Neural cell (in vitro differentiated cells): Measurements from ENCODE around the gene THEM4.

Experiments
- EP300 ChIP-seq: fragments of 450-650 bp; conservative IDR thresholded peaks from 2 replicates; pipeline ENCODE4 v1.6.1; 2014; ENCODE audit warnings: antibody characterized with exemption, mild to moderate bottlenecking, moderate library complexity; ENCODE audit not compliant: poor library complexity, severe bottlenecking
- EZH2 ChIP-seq: fragments of 200-600, 300-800 bp; shearing (Covaris generic), sonication (generic); IDR thresholded peaks from 2 replicates; pipeline ENCODE4 v1.6.1; 2014; ENCODE audit warnings: antibody characterized with exemption, low read length, borderline replicate concordance, mild to moderate bottlenecking; ENCODE audit not compliant: insufficient read depth, poor library complexity, severe bottlenecking
- POLR2AphosphoS5 ChIP-seq: IDR thresholded peaks from 2 replicates; pipeline ENCODE4 v1.6.1; 2012
- RAD21 ChIP-seq: fragments of 450-650 bp; conservative IDR thresholded peaks from 2 replicates; pipeline ENCODE4 v1.6.1; 2014; ENCODE audit warnings: antibody characterized with exemption, mild to moderate bottlenecking, moderate library complexity
- TF ChIP-seq, protein P1 (sequence below): fragments of 450-650 bp; IDR thresholded peaks from 2 replicates; pipeline ENCODE4 v1.5.1; 2014; ENCODE audit warnings: antibody characterized with exemption, mild to moderate bottlenecking, moderate library complexity; ENCODE audit not compliant: poor library complexity, severe bottlenecking
- TF ChIP-seq, protein P2 (sequence below): IDR thresholded peaks from 2 replicates; pipeline ENCODE4 v1.6.1; 2012; ENCODE audit warnings: borderline replicate concordance

DNA sequence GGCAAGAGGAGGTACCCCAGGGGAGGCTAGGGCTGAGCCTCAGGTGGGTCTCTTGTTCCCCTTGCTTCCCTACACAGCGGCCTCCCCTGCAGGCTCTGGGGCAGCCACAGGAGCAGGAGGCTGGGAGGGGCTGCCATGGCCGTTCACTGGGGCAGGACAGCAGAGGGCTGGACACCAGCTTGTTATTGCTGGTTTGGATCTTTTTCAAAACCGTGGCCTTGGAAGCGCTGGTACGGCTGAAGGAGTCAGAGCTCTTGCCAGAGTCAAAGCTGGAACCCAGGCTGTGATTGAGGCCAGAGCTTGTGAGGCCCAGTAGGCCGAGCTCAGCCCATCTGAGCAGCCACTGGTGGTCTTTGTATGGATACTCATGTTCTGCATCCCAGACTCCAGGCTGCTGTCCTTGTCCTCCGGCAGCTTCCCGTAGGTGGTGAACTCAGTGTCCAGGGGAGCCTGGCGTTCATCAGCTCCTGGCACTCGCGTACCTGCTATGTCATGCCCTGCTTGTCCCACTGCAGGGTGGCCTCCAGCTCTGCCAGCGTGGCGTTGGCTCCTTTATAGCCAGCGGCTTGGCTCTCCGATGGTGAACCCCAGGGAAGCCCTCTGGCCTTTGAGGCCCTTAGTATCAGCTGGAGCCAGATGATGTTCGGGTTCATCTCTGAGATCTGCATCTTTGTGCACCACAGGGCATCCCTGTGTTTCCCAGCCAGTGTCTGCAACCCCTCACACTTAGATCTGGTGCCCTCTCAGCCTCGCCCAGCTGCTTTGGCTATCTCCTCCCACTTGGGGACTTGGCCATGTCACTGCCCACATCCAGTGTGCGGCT, 40.3 kb upstream of the THEM4 start:
- TF ChIP-seq, protein P1, sequence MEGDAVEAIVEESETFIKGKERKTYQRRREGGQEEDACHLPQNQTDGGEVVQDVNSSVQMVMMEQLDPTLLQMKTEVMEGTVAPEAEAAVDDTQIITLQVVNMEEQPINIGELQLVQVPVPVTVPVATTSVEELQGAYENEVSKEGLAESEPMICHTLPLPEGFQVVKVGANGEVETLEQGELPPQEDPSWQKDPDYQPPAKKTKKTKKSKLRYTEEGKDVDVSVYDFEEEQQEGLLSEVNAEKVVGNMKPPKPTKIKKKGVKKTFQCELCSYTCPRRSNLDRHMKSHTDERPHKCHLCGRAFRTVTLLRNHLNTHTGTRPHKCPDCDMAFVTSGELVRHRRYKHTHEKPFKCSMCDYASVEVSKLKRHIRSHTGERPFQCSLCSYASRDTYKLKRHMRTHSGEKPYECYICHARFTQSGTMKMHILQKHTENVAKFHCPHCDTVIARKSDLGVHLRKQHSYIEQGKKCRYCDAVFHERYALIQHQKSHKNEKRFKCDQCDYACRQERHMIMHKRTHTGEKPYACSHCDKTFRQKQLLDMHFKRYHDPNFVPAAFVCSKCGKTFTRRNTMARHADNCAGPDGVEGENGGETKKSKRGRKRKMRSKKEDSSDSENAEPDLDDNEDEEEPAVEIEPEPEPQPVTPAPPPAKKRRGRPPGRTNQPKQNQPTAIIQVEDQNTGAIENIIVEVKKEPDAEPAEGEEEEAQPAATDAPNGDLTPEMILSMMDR, result no peak
- TF ChIP-seq, protein P2, sequence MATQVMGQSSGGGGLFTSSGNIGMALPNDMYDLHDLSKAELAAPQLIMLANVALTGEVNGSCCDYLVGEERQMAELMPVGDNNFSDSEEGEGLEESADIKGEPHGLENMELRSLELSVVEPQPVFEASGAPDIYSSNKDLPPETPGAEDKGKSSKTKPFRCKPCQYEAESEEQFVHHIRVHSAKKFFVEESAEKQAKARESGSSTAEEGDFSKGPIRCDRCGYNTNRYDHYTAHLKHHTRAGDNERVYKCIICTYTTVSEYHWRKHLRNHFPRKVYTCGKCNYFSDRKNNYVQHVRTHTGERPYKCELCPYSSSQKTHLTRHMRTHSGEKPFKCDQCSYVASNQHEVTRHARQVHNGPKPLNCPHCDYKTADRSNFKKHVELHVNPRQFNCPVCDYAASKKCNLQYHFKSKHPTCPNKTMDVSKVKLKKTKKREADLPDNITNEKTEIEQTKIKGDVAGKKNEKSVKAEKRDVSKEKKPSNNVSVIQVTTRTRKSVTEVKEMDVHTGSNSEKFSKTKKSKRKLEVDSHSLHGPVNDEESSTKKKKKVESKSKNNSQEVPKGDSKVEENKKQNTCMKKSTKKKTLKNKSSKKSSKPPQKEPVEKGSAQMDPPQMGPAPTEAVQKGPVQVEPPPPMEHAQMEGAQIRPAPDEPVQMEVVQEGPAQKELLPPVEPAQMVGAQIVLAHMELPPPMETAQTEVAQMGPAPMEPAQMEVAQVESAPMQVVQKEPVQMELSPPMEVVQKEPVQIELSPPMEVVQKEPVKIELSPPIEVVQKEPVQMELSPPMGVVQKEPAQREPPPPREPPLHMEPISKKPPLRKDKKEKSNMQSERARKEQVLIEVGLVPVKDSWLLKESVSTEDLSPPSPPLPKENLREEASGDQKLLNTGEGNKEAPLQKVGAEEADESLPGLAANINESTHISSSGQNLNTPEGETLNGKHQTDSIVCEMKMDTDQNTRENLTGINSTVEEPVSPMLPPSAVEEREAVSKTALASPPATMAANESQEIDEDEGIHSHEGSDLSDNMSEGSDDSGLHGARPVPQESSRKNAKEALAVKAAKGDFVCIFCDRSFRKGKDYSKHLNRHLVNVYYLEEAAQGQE, result no peak
- TF ChIP-seq POLR2AphosphoS5 (no peak), RAD21 (no peak), EZH2 (no peak), EP300 (no peak)
